GM12865 (cell line): ENCODE data around the gene VTI1A.

Experiments
- DNase-seq: peaks from one replicate; pipeline ENCODE4 v3.0.0; 2010; ENCODE audit warnings: low read depth
- H3K4me3 ChIP-seq: 2 replicates; pipeline ENCODE4 v1.5.1; 2011; ENCODE audit warnings: mild to moderate bottlenecking, low read depth, low read length, control low read depth
- TF ChIP-seq, protein P1 (sequence below): IDR thresholded peaks from 2 replicates; pipeline ENCODE4 v1.5.1; 2011; ENCODE audit warnings: low read length, control low read depth, low read depth, inconsistent platforms; ENCODE audit not compliant: insufficient read depth; ENCODE audit errors: missing control alignments

VTI1A gene

DNA sequence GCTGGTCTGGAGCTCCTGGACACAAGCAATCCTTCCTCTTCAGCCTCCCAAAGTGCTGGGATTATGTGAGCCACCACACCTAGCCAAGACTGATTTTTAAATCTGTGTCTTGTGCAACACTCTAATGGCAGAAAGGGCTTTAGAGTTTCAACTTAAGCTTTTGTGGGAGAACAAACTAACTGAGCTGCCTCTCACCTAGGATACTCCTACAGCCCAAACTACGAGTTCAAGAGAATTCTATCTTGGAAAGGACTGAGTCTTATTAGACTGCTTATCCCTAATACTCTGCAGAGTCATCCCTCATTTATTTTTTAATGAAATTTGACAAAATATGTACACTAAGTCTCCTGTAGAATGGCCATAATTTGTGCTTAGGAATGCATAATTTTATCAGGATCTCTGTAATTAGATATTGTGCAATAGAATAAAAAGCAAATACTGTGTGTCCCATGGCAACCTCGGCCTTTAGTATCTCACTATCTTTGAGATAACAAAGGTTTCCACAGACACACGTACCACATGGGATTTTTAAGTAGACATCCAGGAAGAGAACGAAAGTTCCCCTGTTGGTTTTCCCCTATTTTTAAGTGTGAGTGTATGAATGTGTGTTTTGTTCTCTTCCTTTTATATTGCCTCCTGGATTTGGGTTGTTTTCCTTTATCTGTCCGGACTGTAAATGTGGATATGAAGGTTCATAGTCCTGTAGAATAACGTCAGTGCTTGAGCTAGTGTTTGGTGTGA is 303.6 kb downstream of the VTI1A start:
- H3K4me3 ChIP-seq, result no peak overlapping the region
- TF ChIP-seq, protein P1, sequence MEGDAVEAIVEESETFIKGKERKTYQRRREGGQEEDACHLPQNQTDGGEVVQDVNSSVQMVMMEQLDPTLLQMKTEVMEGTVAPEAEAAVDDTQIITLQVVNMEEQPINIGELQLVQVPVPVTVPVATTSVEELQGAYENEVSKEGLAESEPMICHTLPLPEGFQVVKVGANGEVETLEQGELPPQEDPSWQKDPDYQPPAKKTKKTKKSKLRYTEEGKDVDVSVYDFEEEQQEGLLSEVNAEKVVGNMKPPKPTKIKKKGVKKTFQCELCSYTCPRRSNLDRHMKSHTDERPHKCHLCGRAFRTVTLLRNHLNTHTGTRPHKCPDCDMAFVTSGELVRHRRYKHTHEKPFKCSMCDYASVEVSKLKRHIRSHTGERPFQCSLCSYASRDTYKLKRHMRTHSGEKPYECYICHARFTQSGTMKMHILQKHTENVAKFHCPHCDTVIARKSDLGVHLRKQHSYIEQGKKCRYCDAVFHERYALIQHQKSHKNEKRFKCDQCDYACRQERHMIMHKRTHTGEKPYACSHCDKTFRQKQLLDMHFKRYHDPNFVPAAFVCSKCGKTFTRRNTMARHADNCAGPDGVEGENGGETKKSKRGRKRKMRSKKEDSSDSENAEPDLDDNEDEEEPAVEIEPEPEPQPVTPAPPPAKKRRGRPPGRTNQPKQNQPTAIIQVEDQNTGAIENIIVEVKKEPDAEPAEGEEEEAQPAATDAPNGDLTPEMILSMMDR, result no peak
- DNase-seq, result no peak

GRCh38 chr10:112751651-112752050 is 304.6 kb downstream of the VTI1A start:
- TF ChIP-seq, protein P1, result no peak
- no peak for DNase-seq
- H3K4me3 ChIP-seq, result no peak overlapping the region

GRCh38 chr10:112752288-112752687 is 305.3 kb downstream of the VTI1A start:
- DNase-seq, result no peak
- TF ChIP-seq, protein P1, result no peak
- H3K4me3 ChIP-seq, result no peak overlapping the region

DNA sequence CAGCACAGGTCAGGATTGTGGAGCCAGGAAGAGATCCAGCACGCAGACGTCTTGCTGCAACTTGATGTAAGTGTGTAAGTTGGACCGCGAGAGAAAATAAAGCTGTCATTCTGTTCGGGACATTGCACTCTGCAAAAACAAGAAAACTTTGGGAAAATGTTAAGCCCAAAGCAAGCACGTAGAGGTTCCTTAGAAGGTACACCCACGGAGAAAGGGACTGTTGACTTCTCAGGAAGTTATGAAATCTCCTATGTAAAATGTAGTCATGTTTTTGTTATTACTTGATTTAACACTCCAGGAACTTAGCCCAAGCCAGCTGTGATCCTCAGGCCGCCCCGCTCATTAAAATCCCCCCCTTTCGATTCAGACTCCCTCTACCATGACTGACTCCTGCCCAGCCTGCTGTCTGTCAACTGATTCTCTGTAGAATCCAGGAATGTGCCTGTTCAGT is 307.0 kb downstream of the VTI1A start:
- TF ChIP-seq, protein P1, result no peak
- H3K4me3 ChIP-seq, result no peak overlapping the region
- DNase-seq, result no peak

- DNase-seq, result no peak
- TF ChIP-seq, protein P1, result no peak
- H3K4me3 ChIP-seq, result no peak overlapping the region
Observed at GRCh38 chr10:112755446-112756234, 308.6 kb downstream of the VTI1A start.

- no peak overlapping the region for H3K4me3 ChIP-seq
- no peak for DNase-seq
- TF ChIP-seq, protein P1, result no peak
Observed at GRCh38 chr10:112756235-112756527, 309.2 kb downstream of the VTI1A start.
